ENCODE data around the gene OSBPL7.

GRCh38 chr17:47855737-47856136, 34.1 kb upstream of the OSBPL7 start:
- no peak for TF ChIP-seq CTCF (IDR thresholded peaks at IDR 0.05)
- no peak for TF ChIP-seq SREBF2 (IDR thresholded peaks at IDR 0.05)
- TF ChIP-seq POLR2A (IDR thresholded peaks at IDR 0.05; ENCODE audit: low read length), result no peak
- TF ChIP-seq CBX8 (IDR thresholded peaks at IDR 0.05), result no peak
- no peak for TF ChIP-seq RAD21 (conservative IDR thresholded peaks at IDR 0.05 in 1 of 2, IDR thresholded peaks at IDR 0.05 in 1 of 2)
- no peak for TF ChIP-seq EP300 (IDR thresholded peaks at IDR 0.05)
